GM13977 (cell line): ENCODE results near the gene ARFIP2.

ENCODE experiments used
- DNase-seq: peaks from one replicate; pipeline ENCODE4 v3.0.0; 2012; ENCODE audit warnings: low spot score
- CTCF ChIP-seq: IDR thresholded peaks from 2 replicates; pipeline ENCODE4 v1.5.1; 2012; ENCODE audit warnings: mild to moderate bottlenecking, control low read depth; ENCODE audit not compliant: insufficient read depth; ENCODE audit errors: extremely low read depth, missing control alignments
- in situ Hi-C: fragments of 300-500 bp; cut with MboI; formaldehyde crosslinking; loops from one replicate; pipeline ENCODE4 v1.12.0; 2022; ENCODE audit warnings: low sequenced_read_pairs, low pct_unique_long_range_greater_than_20kb, mixed read lengths, inconsistent platforms; ENCODE audit not compliant: unreplicated experiment

The ARFIP2 gene

GRCh38 chr11:6459099-6459450, 22.1 kb downstream of the ARFIP2 start:
- no peak for DNase-seq
- TF ChIP-seq CTCF, result no peak
- in situ Hi-C loops, result no loop called here

GRCh38 chr11:6458352-6459098, 22.6 kb downstream of the ARFIP2 start:
- no peak for TF ChIP-seq CTCF
- no peak for DNase-seq
- in situ Hi-C loops, result no loop called here

- no peak for DNase-seq
- in situ Hi-C loops, result no loop called here
- no peak for TF ChIP-seq CTCF
Observed at GRCh38 chr11:6457581-6458320, 23.4 kb downstream of the ARFIP2 start.

- in situ Hi-C loops, result no loop called here
- DNase-seq, result no peak
- no peak for TF ChIP-seq CTCF
Observed at GRCh38 chr11:6456361-6457073, 24.6 kb downstream of the ARFIP2 start.

- DNase-seq, result no peak
- no peak for TF ChIP-seq CTCF
- in situ Hi-C loops, result no loop called here
Observed at GRCh38 chr11:6455070-6455469, 26.1 kb downstream of the ARFIP2 start.

GRCh38 chr11:6453152-6453551, 28.0 kb downstream of the ARFIP2 start:
- in situ Hi-C loops, result no loop called here
- TF ChIP-seq CTCF, result no peak
- no peak for DNase-seq
